GM12878 (cell line): Measurements from ENCODE around the gene CMTM4. TPM values are rescaled to one million over a fixed set of nuclear protein-coding genes. Genes with fewer than 3 reads are reported as not detected.

Experiments used
- ATAC-seq: fragments of 200-7000 bp; cut with Tn5 transposase; 3 replicates; pipeline ENCODE4 v1.9.1; 2020; ENCODE audit warnings: mild to moderate bottlenecking, moderate library complexity
- BruUV-seq: library from RNA; stranded (reverse); fragments of 400-500 nt; replicated peaks from 2 replicates; lab custom pipeline; 2021; lab: Mats Ljungman, UMichigan
- CTCF ChIA-PET: fragments of 300-600 bp; sonication (Branson Sonifier 250); formaldehyde crosslinking; extraction: SDS; loops from one replicate; lab custom pipeline; 2021; ENCODE audit warnings: inconsistent platforms; lab: Yijun Ruan, JAX
- POLR2A ChIA-PET: fragments of 350-600 bp; formaldehyde crosslinking; extraction: SDS; loops from one replicate; lab custom pipeline; 2021; ENCODE audit warnings: inconsistent platforms; lab: Charles Lee
- RAD21 ChIA-PET: fragments of 300-600 bp; sonication (Branson Sonifier 250); formaldehyde crosslinking; loops from one replicate; lab custom pipeline; 2023; ENCODE audit warnings: antibody characterized with exemption; ENCODE audit not compliant: unreplicated experiment; lab: Charles Lee
- SMC1A ChIA-PET: fragments of 300-600 bp; sonication (Branson Sonifier 250); formaldehyde crosslinking; loops from one replicate; lab custom pipeline; 2023; ENCODE audit not compliant: unreplicated experiment, uncharacterized antibody; lab: Charles Lee
- DNase-seq: peaks from one replicate; pipeline ENCODE4 v3.0.0-alpha.2; 2011; ENCODE audit warnings: low read depth, low spot score
- FAIRE-seq: peaks from 3 replicates; lab custom pipeline; 2011; peaks lifted over from hg19 to GRCh38; lab: Jason Lieb, UNC
- H2AFZ ChIP-seq: 2 replicates; pipeline ENCODE4 v1.6.0; 2011; ENCODE audit warnings: low read depth, low read length, control low read depth; ENCODE audit not compliant: control insufficient read depth
- H3K27ac ChIP-seq: 2 replicates; pipeline ENCODE4 v1.5.1; 2011; ENCODE audit warnings: control low read depth; ENCODE audit not compliant: control insufficient read depth, insufficient read depth
- H3K27me3 ChIP-seq, 2 experiments: replicated peaks in 1 of 2; 2 replicates each; pipeline versions ENCODE4 v1.6.0 to v1.6.1; 2011; ENCODE audit warnings: low read length in 1 of 2; ENCODE audit not compliant: control insufficient read depth in 2 of 2, insufficient read depth in 2 of 2
- H3K36me3 ChIP-seq, 2 experiments: 2 replicates each; pipeline ENCODE4 v1.5.1; 2011; ENCODE audit warnings: low read length in 1 of 2; ENCODE audit not compliant: control insufficient read depth in 2 of 2, insufficient read depth in 2 of 2
- H3K4me1 ChIP-seq: 2 replicates; pipeline ENCODE4 v1.6.1; 2011; ENCODE audit warnings: mild to moderate bottlenecking, low read length, moderate library complexity, mixed read lengths; ENCODE audit not compliant: control insufficient read depth, insufficient read depth
- H3K4me2 ChIP-seq: 2 replicates; pipeline ENCODE4 v1.6.0; 2011; ENCODE audit warnings: control low read depth; ENCODE audit not compliant: control insufficient read depth, insufficient read depth
- H3K4me3 ChIP-seq: fragments of 200-600 bp; sonication (generic); 2 replicates; pipeline ENCODE4 v1.5.1; 2016
- H3K79me2 ChIP-seq: 2 replicates; pipeline ENCODE4 v1.6.0; 2011; ENCODE audit warnings: low read length; ENCODE audit not compliant: control insufficient read depth, insufficient read depth
- H3K9ac ChIP-seq: 2 replicates; pipeline ENCODE4 v1.8.0; 2011; ENCODE audit warnings: low read length, control low read depth, mixed read lengths; ENCODE audit not compliant: control insufficient read depth, insufficient read depth
- H3K9me3 ChIP-seq: replicated peaks from 3 replicates; pipeline ENCODE4 v1.5.1; 2011; ENCODE audit warnings: mild to moderate bottlenecking, low read length; ENCODE audit not compliant: control insufficient read depth, insufficient read depth
- H4K20me1 ChIP-seq: 2 replicates; pipeline ENCODE4 v1.6.0; 2011; ENCODE audit not compliant: control insufficient read depth, insufficient read depth
- CBX5 ChIP-seq: sonication (generic); IDR thresholded peaks from 2 replicates; pipeline ENCODE4 v1.6.1; 2016; ENCODE audit warnings: low read depth, moderate library complexity, mild to moderate bottlenecking, inconsistent platforms
- CEBPB ChIP-seq, 2 experiments: fragments of 150-350 bp in 1 of 2; IDR thresholded peaks; 2 replicates each; pipeline ENCODE4 v1.6.1; 2012 to 2014; ENCODE audit warnings: low read depth in 2 of 2, low read length in 2 of 2, borderline replicate concordance in 1 of 2, inconsistent platforms in 1 of 2
- EED ChIP-seq: sonication (generic); IDR thresholded peaks from 2 replicates; pipeline ENCODE4 v1.6.1; 2016; ENCODE audit warnings: antibody characterized with exemption, low read depth
- FOS ChIP-seq: IDR thresholded peaks from 3 replicates; pipeline ENCODE4 v1.6.1; 2011; ENCODE audit warnings: borderline replicate concordance; ENCODE audit not compliant: insufficient read length; ENCODE audit errors: extremely low read depth
- GATAD2B ChIP-seq: fragments of 450-650 bp; conservative IDR thresholded peaks from 2 replicates; pipeline ENCODE4 v1.6.1; 2017; ENCODE audit warnings: low read depth, mild to moderate bottlenecking, moderate library complexity
- HDGF ChIP-seq: fragments of 450-650 bp; IDR thresholded peaks from 2 replicates; pipeline ENCODE4 v1.6.1; 2016; ENCODE audit warnings: antibody characterized with exemption
- LARP7 ChIP-seq: fragments of 450-650 bp; IDR thresholded peaks from 2 replicates; pipeline ENCODE4 v1.6.1; 2017; ENCODE audit warnings: mild to moderate bottlenecking
- MTA2 ChIP-seq: fragments of 450-650 bp; IDR thresholded peaks from 2 replicates; pipeline ENCODE4 v1.6.1; 2016; ENCODE audit warnings: low read depth, mild to moderate bottlenecking, moderate library complexity
- NR2C2 ChIP-seq: IDR thresholded peaks from 2 replicates; pipeline ENCODE4 v1.6.1; 2011; ENCODE audit warnings: borderline replicate concordance, low read depth; ENCODE audit not compliant: control insufficient read depth, insufficient read length
- NR2F1 ChIP-seq: fragments of 450-650 bp; conservative IDR thresholded peaks from 2 replicates; pipeline ENCODE4 v1.6.1; 2017; ENCODE audit warnings: mild to moderate bottlenecking
- SMAD1 ChIP-seq: fragments of 450-650 bp; IDR thresholded peaks from 2 replicates; pipeline ENCODE4 v1.6.1; 2018; ENCODE audit warnings: mild to moderate bottlenecking, low read depth; ENCODE audit not compliant: partially characterized antibody
- STAT3 ChIP-seq: IDR thresholded peaks from 2 replicates; pipeline ENCODE4 v1.6.1; 2011; ENCODE audit warnings: low read depth, low read length, improper control_type of control experiment
- TCF3 ChIP-seq: IDR thresholded peaks from 2 replicates; pipeline ENCODE4 v1.6.1; 2012; ENCODE audit warnings: low read depth, mild to moderate bottlenecking, low read length, borderline replicate concordance; ENCODE audit not compliant: insufficient read depth
- WGBS: methylation state at CpG from one replicate; pipeline ENCODE4 v1.1.6; 2016; ENCODE audit warnings: low lambda C conversion rate; ENCODE audit not compliant: insufficient replicate concordance, insufficient coverage; ENCODE audit errors: missing lambda C conversion rate; 5-methylcytosine and 5-hydroxymethylcytosine counted together
- in situ Hi-C: fragments of 300-500 bp; cut with MboI; formaldehyde crosslinking; loops from 9 replicates; pipeline ENCODE4 v1.14.3; 2018; ENCODE audit warnings: mixed read lengths
- intact Hi-C: fragments of 100-400 bp; cut with micrococcal nuclease; formaldehyde crosslinking; loops from one replicate; pipeline ENCODE4 v1.14.2; 2022; ENCODE audit not compliant: unreplicated experiment
- polyA plus RNA-seq, 11 experiments: library from polyadenylated mRNA; depleted of rRNA in 4 of 11; unstranded in 6 of 11; stranded (reverse) in 5 of 11; fragments of >200 nt; fragmentation: Nextera tagmentation in 4 of 11; fragmentation: Illumina TruSeq in 1 of 11; extraction: Ambion mirVana in 4 of 11; extraction: Trizol in 1 of 11; gene quantifications; 1 replicate in 1 of 11; 2 replicates in 10 of 11; pipeline versions ENCODE4 v1.2.1 to v1.2.3, GENCODE V29; 2011 to 2016; ENCODE audit warnings: inconsistent platforms in 2 of 11, missing spikeins in 2 of 11, low read depth in 1 of 11
- total RNA-seq, 4 experiments: library from RNA; depleted of rRNA in 3 of 4; stranded (reverse); fragments of >200 nt in 3 of 4; fragmentation: Illumina TruSeq in 1 of 4; extraction: Trizol in 1 of 4; gene quantifications; 2 replicates each; pipeline versions ENCODE4 v1.2.1 to v1.2.3, GENCODE V29; 2013 to 2021
- TF ChIP-seq, protein P1 (sequence below): fragments of 450-650 bp; conservative IDR thresholded peaks from 2 replicates; pipeline ENCODE4 v1.6.1; 2017; ENCODE audit warnings: mild to moderate bottlenecking, moderate library complexity
- TF ChIP-seq, protein P2 (sequence below): IDR thresholded peaks from 2 replicates; pipeline ENCODE4 v1.6.1; 2012; ENCODE audit warnings: low read depth, low read length, improper control_type of control experiment
- TF ChIP-seq, protein P3 (sequence below): fragments of 450-650 bp; IDR thresholded peaks from 2 replicates; pipeline ENCODE4 v1.6.1; 2014; ENCODE audit warnings: mild to moderate bottlenecking
- TF ChIP-seq, protein P4 (sequence below): fragments of 450-650 bp; IDR thresholded peaks from 2 replicates; pipeline ENCODE4 v1.6.1; 2017; ENCODE audit warnings: mild to moderate bottlenecking

CMTM4 gene
- total and polyA plus RNA-seq, 10 of the 15 experiments (the other 5 are each of a cell fraction or from before 2014, with no cell fraction given): 0.02 to 0.43 (median 0.15) TPM; not detected in 2

DNA sequence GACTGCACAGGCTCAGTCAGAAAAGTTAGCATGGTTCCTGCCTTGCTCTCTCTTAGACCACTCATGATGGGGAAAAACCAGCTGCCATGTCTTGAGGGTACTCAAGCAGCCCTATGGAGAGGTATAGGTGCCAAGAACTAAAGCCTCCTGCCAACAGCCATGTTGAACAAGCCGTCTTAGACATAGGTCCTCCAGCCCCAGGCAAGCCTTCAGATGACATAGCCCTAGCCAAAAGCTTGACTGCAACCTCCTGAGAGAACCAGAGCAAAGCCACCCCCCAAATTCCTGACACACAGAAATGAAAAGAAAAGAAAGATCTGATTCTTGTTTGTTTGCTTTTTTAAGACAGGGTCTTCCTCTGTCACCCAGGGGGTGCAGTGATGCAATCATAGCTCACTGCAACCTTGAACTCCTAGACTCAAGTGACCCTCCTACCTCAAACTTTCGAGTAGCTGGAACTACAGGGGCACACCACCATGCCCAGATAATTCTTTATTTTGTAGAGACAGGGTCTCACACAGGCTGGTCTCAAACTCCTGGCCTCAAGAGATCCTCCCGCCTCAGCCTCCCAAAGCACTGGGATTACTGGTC lies 55.7 kb downstream of the CMTM4 start (continued):
- TF ChIP-seq, protein P1, sequence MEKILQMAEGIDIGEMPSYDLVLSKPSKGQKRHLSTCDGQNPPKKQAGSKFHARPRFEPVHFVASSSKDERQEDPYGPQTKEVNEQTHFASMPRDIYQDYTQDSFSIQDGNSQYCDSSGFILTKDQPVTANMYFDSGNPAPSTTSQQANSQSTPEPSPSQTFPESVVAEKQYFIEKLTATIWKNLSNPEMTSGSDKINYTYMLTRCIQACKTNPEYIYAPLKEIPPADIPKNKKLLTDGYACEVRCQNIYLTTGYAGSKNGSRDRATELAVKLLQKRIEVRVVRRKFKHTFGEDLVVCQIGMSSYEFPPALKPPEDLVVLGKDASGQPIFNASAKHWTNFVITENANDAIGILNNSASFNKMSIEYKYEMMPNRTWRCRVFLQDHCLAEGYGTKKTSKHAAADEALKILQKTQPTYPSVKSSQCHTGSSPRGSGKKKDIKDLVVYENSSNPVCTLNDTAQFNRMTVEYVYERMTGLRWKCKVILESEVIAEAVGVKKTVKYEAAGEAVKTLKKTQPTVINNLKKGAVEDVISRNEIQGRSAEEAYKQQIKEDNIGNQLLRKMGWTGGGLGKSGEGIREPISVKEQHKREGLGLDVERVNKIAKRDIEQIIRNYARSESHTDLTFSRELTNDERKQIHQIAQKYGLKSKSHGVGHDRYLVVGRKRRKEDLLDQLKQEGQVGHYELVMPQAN: no peak
- TF ChIP-seq, protein P2, sequence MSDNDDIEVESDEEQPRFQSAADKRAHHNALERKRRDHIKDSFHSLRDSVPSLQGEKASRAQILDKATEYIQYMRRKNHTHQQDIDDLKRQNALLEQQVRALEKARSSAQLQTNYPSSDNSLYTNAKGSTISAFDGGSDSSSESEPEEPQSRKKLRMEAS: no peak
- TF ChIP-seq, all 136 proteins: peak for 0

DNA sequence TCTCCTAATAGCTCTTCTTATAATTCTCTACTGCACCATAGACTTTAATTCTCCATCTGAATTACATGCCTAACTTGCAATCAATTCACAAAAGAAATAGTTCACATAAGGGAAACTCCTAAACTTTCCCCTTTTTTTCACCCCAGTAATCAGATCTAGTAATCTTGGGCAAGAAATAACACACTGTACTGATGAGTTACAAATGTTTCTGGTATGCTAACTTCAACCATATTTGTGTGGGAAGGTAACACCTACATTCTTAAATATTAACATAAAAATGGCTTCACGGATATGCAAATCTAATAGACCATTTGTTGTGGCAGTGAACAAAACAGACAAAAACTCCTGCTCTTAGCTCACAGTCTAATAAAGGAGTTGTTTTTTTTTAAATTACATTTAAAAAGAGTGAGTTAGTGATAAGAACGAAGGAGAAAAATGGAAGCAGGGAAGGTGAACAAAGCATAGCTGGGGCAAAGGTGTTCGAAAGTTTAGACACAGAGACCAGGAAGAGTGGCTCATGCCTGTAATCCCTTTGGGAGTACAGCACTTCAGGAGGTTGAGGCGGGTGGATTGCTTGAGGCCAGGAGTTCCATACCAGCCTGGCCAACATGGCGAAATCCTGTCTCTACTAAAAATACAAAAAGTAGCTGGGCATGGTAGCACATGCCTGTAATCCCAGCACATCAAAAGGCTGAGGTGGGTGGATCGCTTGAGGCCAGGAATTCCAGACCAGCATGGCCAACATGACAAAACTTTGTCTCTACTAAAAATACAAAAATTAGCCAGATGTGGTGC lies 57.3 kb downstream of the CMTM4 start:
- RAD21 ChIA-PET: no interaction called here
- no TSS peak for BruUV-seq
- POLR2A ChIA-PET: no interaction called here
- Histone ChIP-seq H3K4me2 (no peak overlapping the region), H3K36me3 (no peaks in the 10 kb centered on the region), H3K9ac (no peak overlapping the region), H2AFZ (no peak overlapping the region), H3K4me3 (no peak overlapping the region), H3K4me1 (no peaks in the 10 kb centered on the region), H3K27me3 (peaks cover 0 to 1% of the 10 kb centered on the region in 2 experiments; a peak in 2 of 4 replicates), H4K20me1 (no peaks in the 10 kb centered on the region; the same call in 1 of the 2 replicates), H3K9me3 (no peaks in the 10 kb centered on the region), H3K79me2 (no peaks in the 10 kb centered on the region), H3K27ac (no peak overlapping the region)
- in situ Hi-C loops: no loop called here
- CTCF ChIA-PET: interaction anchor here (1.0 to 1.6 kb wide), 4 partner anchors 11 to 282 kb away, joined by 3 to 5 read pairs (median 4); no protein-coding TSS in a partner anchor
- FAIRE-seq (no peak), ATAC-seq (no peak), DNase-seq (no peak)
- WGBS: 41% methylated on average over 6 of the region's 6 CpGs
- SMC1A ChIA-PET: no interaction called here
- TF ChIP-seq SMAD1 (no peak), FOS (no peak), EED (no peak), NR2F1 (no peak), CBX5 (no peak), STAT3 (no peak), CEBPB (IDR thresholded peaks at IDR 0.05; ENCODE audit: borderline replicate concordance in 1 of 2, low read depth in 2 of 2, low read length in 2 of 2) (no peak), LARP7 (no peak), NR2C2 (no peak), TCF3 (no peak), GATAD2B (no peak), HDGF (no peak), MTA2 (no peak)
- TF ChIP-seq, protein P3, sequence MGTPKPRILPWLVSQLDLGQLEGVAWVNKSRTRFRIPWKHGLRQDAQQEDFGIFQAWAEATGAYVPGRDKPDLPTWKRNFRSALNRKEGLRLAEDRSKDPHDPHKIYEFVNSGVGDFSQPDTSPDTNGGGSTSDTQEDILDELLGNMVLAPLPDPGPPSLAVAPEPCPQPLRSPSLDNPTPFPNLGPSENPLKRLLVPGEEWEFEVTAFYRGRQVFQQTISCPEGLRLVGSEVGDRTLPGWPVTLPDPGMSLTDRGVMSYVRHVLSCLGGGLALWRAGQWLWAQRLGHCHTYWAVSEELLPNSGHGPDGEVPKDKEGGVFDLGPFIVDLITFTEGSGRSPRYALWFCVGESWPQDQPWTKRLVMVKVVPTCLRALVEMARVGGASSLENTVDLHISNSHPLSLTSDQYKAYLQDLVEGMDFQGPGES: no peak
- TF ChIP-seq, protein P4, sequence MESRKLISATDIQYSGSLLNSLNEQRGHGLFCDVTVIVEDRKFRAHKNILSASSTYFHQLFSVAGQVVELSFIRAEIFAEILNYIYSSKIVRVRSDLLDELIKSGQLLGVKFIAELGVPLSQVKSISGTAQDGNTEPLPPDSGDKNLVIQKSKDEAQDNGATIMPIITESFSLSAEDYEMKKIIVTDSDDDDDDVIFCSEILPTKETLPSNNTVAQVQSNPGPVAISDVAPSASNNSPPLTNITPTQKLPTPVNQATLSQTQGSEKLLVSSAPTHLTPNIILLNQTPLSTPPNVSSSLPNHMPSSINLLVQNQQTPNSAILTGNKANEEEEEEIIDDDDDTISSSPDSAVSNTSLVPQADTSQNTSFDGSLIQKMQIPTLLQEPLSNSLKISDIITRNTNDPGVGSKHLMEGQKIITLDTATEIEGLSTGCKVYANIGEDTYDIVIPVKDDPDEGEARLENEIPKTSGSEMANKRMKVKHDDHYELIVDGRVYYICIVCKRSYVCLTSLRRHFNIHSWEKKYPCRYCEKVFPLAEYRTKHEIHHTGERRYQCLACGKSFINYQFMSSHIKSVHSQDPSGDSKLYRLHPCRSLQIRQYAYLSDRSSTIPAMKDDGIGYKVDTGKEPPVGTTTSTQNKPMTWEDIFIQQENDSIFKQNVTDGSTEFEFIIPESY: no peak
- TF ChIP-seq, all 136 proteins: peak for 0
- intact Hi-C loops: no loop called here
